ENCODE results near the gene SRGAP3.

Gene SRGAP3

GRCh38 chr3:9204253-9204992 lies 45.0 kb downstream of the SRGAP3 start:
- Mint-ChIP-seq H3K9me3 (no peaks in the 10 kb centered on the region), H3K27ac (no peak overlapping the region), H3K4me1 (no peaks in the 10 kb centered on the region), H3K27me3 (no peaks in the 10 kb centered on the region), H3K4me3 (no peak overlapping the region)
- DNase-seq = no peak
- ATAC-seq = no peak

DNA sequence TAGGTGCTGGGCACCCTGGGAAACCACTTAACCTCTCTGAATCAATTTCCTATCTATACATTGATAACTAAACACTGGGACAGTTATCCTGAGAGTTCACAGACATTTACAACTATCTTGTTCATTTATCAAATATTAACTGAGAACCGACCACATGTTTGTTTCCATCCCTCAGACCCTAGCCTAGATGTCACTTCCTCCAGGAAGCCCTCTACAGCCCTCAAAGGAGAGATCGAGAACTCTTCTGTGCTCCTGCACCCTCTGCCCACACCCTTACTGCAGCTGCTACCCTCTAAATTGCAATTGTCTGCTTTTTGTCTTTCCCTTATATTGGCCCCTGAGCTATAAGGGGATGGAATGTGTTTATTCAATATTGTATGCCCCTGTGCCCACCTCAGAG lies 46.1 kb downstream of the SRGAP3 start:
- Mint-ChIP-seq H3K27ac (no peak overlapping the region), H3K9me3 (no peaks in the 10 kb centered on the region), H3K27me3 (no peaks in the 10 kb centered on the region), H3K4me1 (no peaks in the 10 kb centered on the region), H3K4me3 (no peak overlapping the region)
- no peak for DNase-seq
- ATAC-seq = no peak

- H3K27ac Mint-ChIP-seq = peak overlapping the region in 1 of 2 donors; percentile 72
- ATAC-seq (no peak), DNase-seq (no peak)
- H3K4me1 Mint-ChIP-seq = no peaks in the 10 kb centered on the region
- no peaks in the 10 kb centered on the region for H3K27me3 Mint-ChIP-seq
- H3K4me3 Mint-ChIP-seq = no peak overlapping the region
- no peaks in the 10 kb centered on the region for H3K9me3 Mint-ChIP-seq
These were observed 46.9 kb downstream of the SRGAP3 start for GRCh38 chr3:9202546-9202945.

DNA sequence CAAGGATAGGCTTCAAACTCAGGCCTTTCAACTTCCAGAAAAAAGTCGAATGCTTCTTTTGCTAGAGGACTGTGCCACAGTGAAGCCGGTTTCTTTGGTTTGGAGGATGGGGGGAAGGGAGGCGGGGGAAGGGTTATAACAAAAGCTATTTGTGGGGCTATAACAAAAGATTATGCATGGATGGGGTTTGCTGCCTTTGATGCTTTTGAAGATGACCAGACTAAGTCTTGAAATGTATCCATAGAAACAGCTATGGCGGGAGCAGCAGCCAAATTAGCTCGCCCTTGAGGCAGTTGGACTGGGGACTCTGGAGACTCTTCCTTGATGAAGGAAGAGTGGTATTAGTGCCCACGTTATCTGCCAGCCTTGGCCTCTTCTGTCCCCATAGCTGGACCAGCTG lies 47.5 kb downstream of the SRGAP3 start:
- no peak for ATAC-seq
- Mint-ChIP-seq H3K4me1 (no peaks in the 10 kb centered on the region), H3K27me3 (no peaks in the 10 kb centered on the region), H3K9me3 (no peaks in the 10 kb centered on the region), H3K27ac (peak overlapping the region in 1 of 2 donors; percentile 55), H3K4me3 (no peak overlapping the region)
- DNase-seq = no peak

- Mint-ChIP-seq H3K4me3 (no peak overlapping the region), H3K27ac (no peak overlapping the region), H3K4me1 (no peaks in the 10 kb centered on the region), H3K27me3 (no peaks in the 10 kb centered on the region), H3K9me3 (no peaks in the 10 kb centered on the region)
- DNase-seq (no peak), ATAC-seq (no peak)
These were observed 48.2 kb downstream of the SRGAP3 start for GRCh38 chr3:9201266-9201665.

GRCh38 chr3:9199775-9200174 lies 49.7 kb downstream of the SRGAP3 start:
- Mint-ChIP-seq H3K4me1 (no peaks in the 10 kb centered on the region), H3K4me3 (no peak overlapping the region), H3K27ac (no peak overlapping the region), H3K27me3 (no peaks in the 10 kb centered on the region), H3K9me3 (no peaks in the 10 kb centered on the region)
- DNase-seq (no peak), ATAC-seq (no peak)

GRCh38 chr3:9198899-9199335 lies 50.5 kb downstream of the SRGAP3 start:
- no peaks in the 10 kb centered on the region for H3K4me1 Mint-ChIP-seq
- H3K9me3 Mint-ChIP-seq = no peaks in the 10 kb centered on the region
- ATAC-seq (no peak), DNase-seq (no peak)
- no peaks in the 10 kb centered on the region for H3K27me3 Mint-ChIP-seq
- no peak overlapping the region for H3K27ac Mint-ChIP-seq
- no peak overlapping the region for H3K4me3 Mint-ChIP-seq

DNA sequence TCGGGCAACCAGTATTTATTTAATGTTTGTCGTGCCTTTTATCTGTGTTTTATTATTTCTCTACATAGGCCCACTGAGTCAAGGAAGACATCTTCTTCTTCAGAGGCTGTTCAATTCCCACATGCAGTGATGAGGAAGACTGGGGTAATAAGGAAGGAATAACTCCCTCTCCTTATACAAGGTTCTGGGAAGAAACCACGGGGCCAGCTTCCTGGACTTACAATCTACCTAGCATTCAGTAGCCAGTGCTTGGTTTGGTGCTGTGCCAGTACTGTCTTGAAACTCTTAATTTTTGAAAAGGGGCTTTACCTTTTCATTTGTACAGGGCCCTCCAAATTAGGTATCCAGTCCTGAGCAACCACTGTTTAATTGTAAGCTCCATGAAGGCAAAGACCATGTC lies 51.2 kb downstream of the SRGAP3 start:
- H3K27me3 Mint-ChIP-seq = no peaks in the 10 kb centered on the region
- DNase-seq = no peak
- no peaks in the 10 kb centered on the region for H3K9me3 Mint-ChIP-seq
- no peaks in the 10 kb centered on the region for H3K4me1 Mint-ChIP-seq
- H3K27ac Mint-ChIP-seq = no peak overlapping the region
- no peak for ATAC-seq
- no peak overlapping the region for H3K4me3 Mint-ChIP-seq

- ATAC-seq (no peak), DNase-seq (no peak)
- Mint-ChIP-seq H3K27ac (no peak overlapping the region), H3K9me3 (no peaks in the 10 kb centered on the region), H3K27me3 (no peaks in the 10 kb centered on the region), H3K4me1 (no peaks in the 10 kb centered on the region), H3K4me3 (no peak overlapping the region)
These were observed 53.4 kb downstream of the SRGAP3 start for GRCh38 chr3:9196020-9196419.

DNA sequence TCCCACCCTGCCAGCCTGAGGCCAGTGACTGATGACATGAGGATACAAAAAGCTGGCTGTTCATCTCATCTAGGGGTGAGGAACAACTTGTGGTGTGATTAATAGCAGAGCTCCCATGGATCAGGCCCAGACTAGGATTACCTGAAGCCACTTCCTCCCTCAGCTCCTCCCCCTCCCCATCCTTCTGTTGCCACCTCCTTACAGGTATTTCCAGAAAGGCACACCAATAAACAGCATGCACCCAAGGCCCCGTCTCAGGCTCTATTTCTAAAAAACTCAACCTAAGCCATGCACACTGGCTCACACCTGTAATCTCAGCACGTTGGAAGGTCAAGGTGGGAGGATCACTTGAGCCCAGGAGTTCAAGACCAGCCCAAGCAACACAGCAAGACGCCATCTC lies 54.1 kb downstream of the SRGAP3 start:
- no peak overlapping the region for H3K27ac Mint-ChIP-seq
- H3K4me1 Mint-ChIP-seq = no peaks in the 10 kb centered on the region
- H3K9me3 Mint-ChIP-seq = no peaks in the 10 kb centered on the region
- DNase-seq = no peak
- ATAC-seq = no peak
- no peaks in the 10 kb centered on the region for H3K27me3 Mint-ChIP-seq
- H3K4me3 Mint-ChIP-seq = no peak overlapping the region

DNA sequence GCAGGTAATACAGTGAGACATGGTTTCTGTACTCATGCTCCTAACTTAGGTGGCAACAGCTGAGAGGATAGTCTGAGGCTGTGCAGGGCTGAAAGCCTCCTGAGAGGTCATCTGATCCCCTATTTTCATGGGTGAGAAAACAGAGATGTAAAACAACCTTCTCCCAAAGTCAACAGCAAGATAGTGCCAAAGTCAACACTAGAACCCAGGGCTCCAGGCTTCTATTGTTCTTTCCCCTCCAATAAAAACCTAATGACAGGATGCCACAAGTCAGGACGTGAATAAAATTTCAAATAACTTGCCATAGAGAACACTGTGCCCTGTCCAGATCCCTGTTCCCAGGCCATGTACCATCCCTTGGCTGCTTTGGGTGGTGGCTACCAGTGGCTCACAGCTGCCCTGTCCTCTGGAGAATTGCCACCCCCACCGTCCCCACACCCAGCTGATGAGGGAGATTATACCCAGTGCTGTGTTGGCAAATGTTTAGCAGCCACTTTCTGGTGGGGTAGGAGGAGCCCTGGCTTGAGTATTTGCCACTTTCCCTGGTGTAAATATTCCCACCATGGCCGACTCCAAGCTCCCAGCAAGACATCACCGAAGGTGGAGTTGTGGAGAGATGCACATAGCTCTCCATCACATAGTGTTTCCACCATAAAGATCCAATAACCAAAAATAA lies 54.8 kb downstream of the SRGAP3 start:
- Mint-ChIP-seq H3K9me3 (no peaks in the 10 kb centered on the region), H3K27me3 (no peaks in the 10 kb centered on the region), H3K4me1 (no peaks in the 10 kb centered on the region), H3K27ac (no peak overlapping the region), H3K4me3 (no peak overlapping the region)
- no peak for ATAC-seq
- DNase-seq = no peak

- no peak overlapping the region for H3K4me3 Mint-ChIP-seq
- no peak for DNase-seq
- H3K9me3 Mint-ChIP-seq = no peaks in the 10 kb centered on the region
- no peaks in the 10 kb centered on the region for H3K4me1 Mint-ChIP-seq
- H3K27ac Mint-ChIP-seq = no peak overlapping the region
- H3K27me3 Mint-ChIP-seq = no peaks in the 10 kb centered on the region
- ATAC-seq = no peak
These were observed 55.7 kb downstream of the SRGAP3 start for GRCh38 chr3:9193633-9194195.

GRCh38 chr3:9193211-9193610 lies 56.2 kb downstream of the SRGAP3 start:
- H3K27me3 Mint-ChIP-seq = no peaks in the 10 kb centered on the region
- H3K4me3 Mint-ChIP-seq = no peak overlapping the region

GRCh38 chr3:9192248-9193025 lies 57.0 kb downstream of the SRGAP3 start:
- H3K4me3 Mint-ChIP-seq = no peak overlapping the region
- ATAC-seq = no peak
- no peak overlapping the region for H3K27ac Mint-ChIP-seq
- no peaks in the 10 kb centered on the region for H3K27me3 Mint-ChIP-seq
- no peak for DNase-seq
- H3K9me3 Mint-ChIP-seq = no peaks in the 10 kb centered on the region
- H3K4me1 Mint-ChIP-seq = no peaks in the 10 kb centered on the region

More at GRCh38 chr3:9193211-9193610, 56.2 kb downstream of the SRGAP3 start:
- H3K27ac Mint-ChIP-seq = no peak overlapping the region
- no peaks in the 10 kb centered on the region for H3K4me1 Mint-ChIP-seq
- ATAC-seq (no peak), DNase-seq (no peak)
- H3K9me3 Mint-ChIP-seq = no peaks in the 10 kb centered on the region

- no peaks in the 10 kb centered on the region for H3K4me1 Mint-ChIP-seq
- no peaks in the 10 kb centered on the region for H3K9me3 Mint-ChIP-seq
- no peak for DNase-seq
- H3K27me3 Mint-ChIP-seq = no peaks in the 10 kb centered on the region
- no peak overlapping the region for H3K27ac Mint-ChIP-seq
- no peak for ATAC-seq
- no peak overlapping the region for H3K4me3 Mint-ChIP-seq
These were observed 59.2 kb downstream of the SRGAP3 start for GRCh38 chr3:9190276-9190675.

GRCh38 chr3:9188583-9188982 lies 60.9 kb downstream of the SRGAP3 start:
- no peaks in the 10 kb centered on the region for H3K27me3 Mint-ChIP-seq
- DNase-seq (no peak), ATAC-seq (no peak)
- no peak overlapping the region for H3K27ac Mint-ChIP-seq
- H3K9me3 Mint-ChIP-seq = no peaks in the 10 kb centered on the region
- no peak overlapping the region for H3K4me3 Mint-ChIP-seq
- no peaks in the 10 kb centered on the region for H3K4me1 Mint-ChIP-seq
